Left colon (tissue), 2 donors: ENCODE data around the gene CCER1. TPM values are rescaled to one million over a fixed set of nuclear protein-coding genes. Genes with fewer than 3 reads are reported as not detected.
A peak's percentile ranks its signal among the peaks of the same experiment; 100 is the strongest.

Experiments used
- ATAC-seq: fragments of 200-7000 bp; cut with Tn5 transposase; one replicate; pipeline ENCODE4 v1.9.1; 2020; ENCODE audit warnings: mild to moderate bottlenecking, moderate library complexity
- DNase-seq, 2 donors: peaks; one replicate each; pipeline ENCODE4 v3.0.0-alpha.2; 2020
- intact Hi-C, 2 donors: fragments of 100-400 bp; cut with DNase I in 1 of 2; cut with micrococcal nuclease in 1 of 2; formaldehyde crosslinking; loops; one replicate each; pipeline versions ENCODE4 v1.11.2 to v1.14.0; 2022; cut with DNase I, micrococcal nuclease
- total RNA-seq, 2 donors: library from RNA; stranded (reverse); fragmentation: NEBNext Ultra II Directional; extraction: Animal tissue kit (Norgen Biotek cat#: 25700); gene quantifications; one replicate each; pipeline ENCODE4 v1.2.1, GENCODE V29; 2021
- donor health status: DM: no; HTN: no; CAD: no.
- donor health status: DM: yes; HTN: yes; CAD: no.

Gene CCER1
- total RNA-seq, 2 donors from 2014 or later: not detected

- ATAC-seq (no peak), DNase-seq (no peak)
- intact Hi-C loops: no loop called here
These were observed 17.3 kb downstream of the CCER1 start for GRCh38 chr12:90937651-90938050.

DNA sequence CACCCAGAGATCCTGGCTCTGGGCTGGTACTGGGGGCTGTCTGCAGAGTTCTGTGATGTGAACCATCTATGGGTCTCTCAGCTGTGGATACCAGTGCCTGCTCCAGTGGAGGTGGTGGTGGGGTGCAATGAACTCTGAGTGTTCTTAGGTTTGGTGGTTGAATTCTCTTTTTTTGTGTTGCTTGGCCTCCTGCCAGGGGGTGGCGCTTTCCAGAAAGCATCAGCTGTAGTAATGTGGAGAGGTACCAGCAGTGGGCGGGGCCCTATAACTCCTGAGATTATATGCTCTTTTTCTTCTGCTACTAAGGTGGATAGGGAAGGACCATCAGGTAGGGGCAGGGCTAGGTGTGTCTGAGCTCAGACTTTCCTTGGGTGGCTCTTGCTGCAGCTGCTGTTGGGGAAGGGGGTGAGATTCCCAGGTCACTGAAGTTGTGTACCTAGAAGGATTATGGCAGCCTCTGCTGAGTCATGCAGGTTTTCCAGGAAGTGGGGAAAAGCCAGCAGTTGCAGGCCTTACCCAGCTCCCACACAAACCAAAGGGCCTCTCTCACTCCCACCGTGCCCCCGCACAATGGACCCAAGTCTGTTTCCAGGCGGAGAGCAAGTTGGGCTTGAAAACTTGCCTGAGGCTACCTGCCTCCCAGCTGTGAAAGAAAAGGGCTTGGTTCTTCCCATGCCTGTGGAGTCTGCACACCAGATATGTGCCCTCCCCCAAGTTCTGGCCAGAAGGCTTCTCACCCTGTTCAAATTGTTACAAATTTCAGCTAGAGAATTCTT is 18.6 kb downstream of the CCER1 start:
- ATAC-seq (no peak), DNase-seq (no peak)
- intact Hi-C loops: no loop called here

GRCh38 chr12:90925562-90925961 is 29.4 kb downstream of the CCER1 start:
- ATAC-seq (no peak), DNase-seq (no peak)
- intact Hi-C loops: no loop called here

- no peak for DNase-seq
- no peak for ATAC-seq
- intact Hi-C loops: no loop called here
These were observed 30.6 kb downstream of the CCER1 start for GRCh38 chr12:90924406-90924805.

- ATAC-seq (no peak), DNase-seq (no peak)
- intact Hi-C loops: no loop called here
These were observed 32.8 kb downstream of the CCER1 start for GRCh38 chr12:90922145-90922627.

DNA sequence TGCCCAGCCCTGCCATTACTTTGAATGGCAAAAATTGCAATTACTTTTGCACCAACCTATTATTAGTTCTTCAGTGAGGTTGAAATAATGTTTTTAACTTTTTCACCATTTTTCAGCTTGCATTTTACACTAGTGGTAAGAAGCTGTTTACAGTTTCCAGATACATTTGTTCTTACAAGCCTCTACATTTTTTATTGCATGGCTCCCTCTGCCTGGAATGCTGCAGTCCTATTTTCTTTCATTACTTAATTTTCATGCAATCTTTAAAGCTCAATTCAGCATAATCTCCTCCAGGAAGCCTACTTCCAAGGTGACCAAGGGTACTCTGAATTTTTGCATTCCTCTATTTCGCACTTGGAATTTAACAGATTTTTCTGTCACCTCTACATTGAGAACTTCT is 33.4 kb downstream of the CCER1 start:
- DNase-seq (no peak), ATAC-seq (no peak)
- intact Hi-C loops: no loop called here

- ATAC-seq (no peak), DNase-seq (no peak)
- intact Hi-C loops: no loop called here
These were observed 34.8 kb downstream of the CCER1 start for GRCh38 chr12:90920222-90920621.

DNA sequence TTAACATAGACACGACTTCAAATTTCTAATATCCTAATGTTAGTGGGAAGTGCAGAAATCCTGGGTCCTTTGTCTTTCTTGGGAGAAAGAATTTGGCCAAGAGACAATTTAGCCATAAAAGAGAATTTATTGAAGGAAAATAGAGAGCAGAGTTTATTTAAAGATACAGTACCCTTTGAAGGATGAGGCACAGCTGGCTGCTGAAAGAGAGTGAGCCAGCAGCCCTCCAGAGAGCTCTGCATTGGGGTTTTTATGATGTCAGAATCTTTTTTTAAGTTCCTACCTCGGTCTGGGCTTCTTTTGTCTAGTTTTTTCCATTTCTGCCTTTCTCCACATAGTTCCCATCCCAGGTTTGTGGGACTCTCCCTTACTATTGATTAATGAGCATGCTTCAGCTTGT is 37.5 kb downstream of the CCER1 start:
- DNase-seq (no peak), ATAC-seq (no peak)
- intact Hi-C loops: no loop called here

GRCh38 chr12:90916516-90916915 is 38.5 kb downstream of the CCER1 start:
- intact Hi-C loops: no loop called here
- ATAC-seq (no peak), DNase-seq (no peak)

- DNase-seq (no peak), ATAC-seq (no peak)
These were observed 39.6 kb downstream of the CCER1 start for GRCh38 chr12:90915353-90915752.

GRCh38 chr12:90910958-90911357 is 44.0 kb downstream of the CCER1 start:
- ATAC-seq: no peak
- intact Hi-C loops: no loop called here
- DNase-seq: no peak

More at GRCh38 chr12:90915353-90915752, 39.6 kb downstream of the CCER1 start:
- intact Hi-C loops: no loop called here

- intact Hi-C loops: no loop called here
- no peak for ATAC-seq
- DNase-seq: peak in 1 of 2 donors; percentile 10
These were observed 45.8 kb downstream of the CCER1 start for GRCh38 chr12:90909069-90909770.

DNA sequence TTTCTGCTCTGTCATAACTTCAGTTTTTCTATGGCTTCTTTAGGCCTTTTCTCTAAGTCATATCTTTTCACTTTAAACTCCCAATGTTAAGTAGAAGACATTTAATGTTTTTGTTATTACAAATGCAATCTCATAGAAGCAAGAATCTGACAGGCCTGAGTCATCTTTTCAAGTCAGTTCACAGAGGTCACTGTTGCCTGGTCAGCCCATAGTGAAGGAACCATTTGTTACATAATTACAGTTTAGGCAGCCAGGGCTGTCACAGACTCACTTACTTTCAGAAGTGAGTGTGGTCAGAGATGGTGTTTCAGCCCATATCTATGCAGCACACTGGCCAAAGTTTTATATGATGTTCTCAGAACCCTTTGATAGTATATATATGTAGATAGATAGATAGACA is 46.5 kb downstream of the CCER1 start:
- intact Hi-C loops: no loop called here
- DNase-seq (no peak), ATAC-seq (no peak)

- ATAC-seq (no peak), DNase-seq (no peak)
- intact Hi-C loops: no loop called here
These were observed 49.1 kb downstream of the CCER1 start for GRCh38 chr12:90905691-90906370.

- ATAC-seq (no peak), DNase-seq (no peak)
- intact Hi-C loops: no loop called here
These were observed 52.4 kb downstream of the CCER1 start for GRCh38 chr12:90902596-90902995.

Other genes starting within 250 kb of the CCER1 start
- not detected for gene EPYC, start 49.8 kb upstream of the CCER1 start, total RNA-seq
- not detected for gene KERA, start 102.8 kb upstream of the CCER1 start, total RNA-seq
- gene LUM, start 156.3 kb upstream of the CCER1 start, total RNA-seq: 10 to 100 TPM; 17.4 to 64.1 TPM
- gene DCN, start 227.6 kb upstream of the CCER1 start, total RNA-seq: 100 to 1,000 TPM; 145 to 315 TPM